Measurements from ENCODE around the gene BEST1.

DNA sequence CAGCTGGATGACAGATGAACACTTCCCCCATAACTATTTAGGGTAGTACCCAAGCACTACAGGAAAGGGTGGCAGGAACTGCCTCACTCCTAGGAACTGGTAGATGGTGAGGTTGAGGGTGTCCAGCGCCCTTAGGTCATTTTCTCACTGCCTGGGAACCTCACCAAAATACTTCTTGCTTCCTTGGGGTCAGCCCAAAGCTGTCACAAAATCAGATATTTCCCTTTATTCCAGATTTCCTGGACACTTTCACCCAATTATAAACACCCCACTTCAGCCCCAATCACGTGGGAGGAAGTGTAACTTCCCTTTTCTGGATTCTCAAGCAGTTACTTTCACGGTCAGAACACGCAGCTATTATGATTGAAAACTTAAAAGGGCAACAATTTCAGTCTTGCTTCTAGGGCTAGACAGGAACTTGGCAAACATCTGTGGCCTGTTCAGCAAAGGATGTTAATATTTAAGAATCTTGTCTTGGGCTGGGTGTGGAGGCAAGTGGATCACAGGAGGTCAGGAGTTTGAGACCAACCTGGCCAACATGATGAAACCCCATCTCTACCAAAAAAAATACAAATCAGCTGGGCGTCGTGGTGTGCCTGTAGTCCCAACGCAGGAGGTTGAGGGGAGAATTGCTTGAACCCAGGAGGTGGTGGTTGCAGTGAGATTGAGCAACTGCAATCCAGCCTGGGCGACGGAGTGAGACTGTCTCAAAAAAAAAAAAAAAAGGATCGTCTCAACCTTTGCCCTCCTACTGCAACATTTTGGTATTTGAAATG, 13.3 kb downstream of the BEST1 start:
- TF ChIP-seq POLR2A (IDR thresholded peaks at IDR 0.05) (no peak), POLR2AphosphoS5 (IDR thresholded peaks at IDR 0.05) (no peak)
- TF ChIP-seq, protein P1, sequence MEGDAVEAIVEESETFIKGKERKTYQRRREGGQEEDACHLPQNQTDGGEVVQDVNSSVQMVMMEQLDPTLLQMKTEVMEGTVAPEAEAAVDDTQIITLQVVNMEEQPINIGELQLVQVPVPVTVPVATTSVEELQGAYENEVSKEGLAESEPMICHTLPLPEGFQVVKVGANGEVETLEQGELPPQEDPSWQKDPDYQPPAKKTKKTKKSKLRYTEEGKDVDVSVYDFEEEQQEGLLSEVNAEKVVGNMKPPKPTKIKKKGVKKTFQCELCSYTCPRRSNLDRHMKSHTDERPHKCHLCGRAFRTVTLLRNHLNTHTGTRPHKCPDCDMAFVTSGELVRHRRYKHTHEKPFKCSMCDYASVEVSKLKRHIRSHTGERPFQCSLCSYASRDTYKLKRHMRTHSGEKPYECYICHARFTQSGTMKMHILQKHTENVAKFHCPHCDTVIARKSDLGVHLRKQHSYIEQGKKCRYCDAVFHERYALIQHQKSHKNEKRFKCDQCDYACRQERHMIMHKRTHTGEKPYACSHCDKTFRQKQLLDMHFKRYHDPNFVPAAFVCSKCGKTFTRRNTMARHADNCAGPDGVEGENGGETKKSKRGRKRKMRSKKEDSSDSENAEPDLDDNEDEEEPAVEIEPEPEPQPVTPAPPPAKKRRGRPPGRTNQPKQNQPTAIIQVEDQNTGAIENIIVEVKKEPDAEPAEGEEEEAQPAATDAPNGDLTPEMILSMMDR (IDR thresholded peaks at IDR 0.05) = no peak
